Colonic mucosa (tissue), 4 donors: ENCODE data around the gene FLOT1. TPM values are rescaled to one million over a fixed set of nuclear protein-coding genes. Genes with fewer than 3 reads are reported as not detected.

Experiments used
- DNase-seq: peaks from one replicate; pipeline ENCODE4 v3.0.0-alpha.2; 2020
- H3K27ac ChIP-seq: fragments of 200-600 bp; one replicate; pipeline ENCODE4 v1.8.0; 2021
- H3K27me3 ChIP-seq: fragments of 200-600 bp; one replicate; pipeline ENCODE4 v1.8.0; 2021
- H3K36me3 ChIP-seq: fragments of 200-600 bp; one replicate; pipeline ENCODE4 v1.8.0; 2021
- H3K4me1 ChIP-seq: fragments of 200-600 bp; one replicate; pipeline ENCODE4 v1.8.0; 2021; ENCODE audit warnings: mild to moderate bottlenecking
- H3K4me3 ChIP-seq: fragments of 200-600 bp; one replicate; pipeline ENCODE4 v1.8.0; 2021
- H3K9ac ChIP-seq, 2 donors: one replicate each; pipeline ENCODE4 v1.7.0; 2013; ENCODE audit warnings: control low read depth in 2 of 2, low read depth in 2 of 2, low read length in 2 of 2
- H3K9me3 ChIP-seq: fragments of 200-600 bp; one replicate; pipeline ENCODE4 v1.8.0; 2021
- intact Hi-C: fragments of 100-400 bp; cut with DNase I; formaldehyde crosslinking; loops from one replicate; pipeline ENCODE4 v1.14.1; 2022
- total RNA-seq, 2 donors: library from RNA; stranded (reverse); fragmentation: NEBNext Ultra II Directional in 1 of 2; extraction: Animal tissue kit (Norgen Biotek cat#: 25700) in 1 of 2; gene quantifications; one replicate each; pipeline ENCODE4 v1.2.1, GENCODE V29; 2021
- TF ChIP-seq, protein P1 (sequence below): fragments of 200-600 bp; IDR thresholded peaks from one replicate; pipeline ENCODE4 v1.8.0; 2022; ENCODE audit warnings: antibody characterized with exemption, mild to moderate bottlenecking
- donor health status: healthy.
- donor health status: DM: no; HTN: no; CAD: no.
- donor health status: DM: no; HTN: no; CAD: no.

FLOT1 gene
- total RNA-seq, 2 donors from 2014 or later: 130 to 158 TPM

DNA sequence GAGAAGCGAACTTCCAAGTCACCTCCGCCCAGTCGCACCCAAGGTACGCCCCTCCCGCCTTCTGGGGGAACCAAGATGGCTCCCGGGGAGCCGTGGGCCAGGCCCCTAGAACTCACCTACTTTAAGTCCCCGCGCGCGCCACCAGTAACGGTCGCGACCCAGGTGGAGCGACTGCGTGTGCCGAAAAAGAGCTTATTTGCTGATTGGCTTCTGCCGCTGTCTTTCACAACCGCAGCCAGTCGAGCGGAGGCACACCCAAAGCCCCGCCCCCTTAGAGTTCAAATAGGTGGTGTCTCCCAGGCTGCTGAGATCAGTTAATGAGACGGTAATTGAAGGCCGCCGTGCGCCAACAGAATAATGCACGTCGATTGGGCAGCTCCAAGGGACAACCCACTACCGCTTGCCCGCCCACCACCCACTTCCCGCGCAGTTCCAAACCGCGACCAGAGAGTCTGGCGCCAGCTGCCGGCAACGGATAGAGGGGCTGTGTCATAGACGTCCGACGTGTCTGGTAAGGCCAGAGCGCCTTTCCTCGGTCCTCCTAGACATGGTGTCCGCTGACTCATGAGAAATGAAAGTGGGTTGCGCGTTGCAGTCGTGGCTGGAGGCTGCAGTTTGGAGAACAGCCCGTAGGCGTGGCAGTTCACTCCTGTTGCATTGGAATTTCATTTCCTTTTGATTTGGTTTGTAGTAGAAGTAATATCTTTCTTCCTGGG is 25.2 kb downstream of the FLOT1 start, which contains the start of gene MDC1:
Gene MDC1, minus strand, starts transcription at position 153 of the 716 bp plus-strand sequence. CDS start 2,106 bp downstream, outside the sequence.
- TF ChIP-seq, protein P1, sequence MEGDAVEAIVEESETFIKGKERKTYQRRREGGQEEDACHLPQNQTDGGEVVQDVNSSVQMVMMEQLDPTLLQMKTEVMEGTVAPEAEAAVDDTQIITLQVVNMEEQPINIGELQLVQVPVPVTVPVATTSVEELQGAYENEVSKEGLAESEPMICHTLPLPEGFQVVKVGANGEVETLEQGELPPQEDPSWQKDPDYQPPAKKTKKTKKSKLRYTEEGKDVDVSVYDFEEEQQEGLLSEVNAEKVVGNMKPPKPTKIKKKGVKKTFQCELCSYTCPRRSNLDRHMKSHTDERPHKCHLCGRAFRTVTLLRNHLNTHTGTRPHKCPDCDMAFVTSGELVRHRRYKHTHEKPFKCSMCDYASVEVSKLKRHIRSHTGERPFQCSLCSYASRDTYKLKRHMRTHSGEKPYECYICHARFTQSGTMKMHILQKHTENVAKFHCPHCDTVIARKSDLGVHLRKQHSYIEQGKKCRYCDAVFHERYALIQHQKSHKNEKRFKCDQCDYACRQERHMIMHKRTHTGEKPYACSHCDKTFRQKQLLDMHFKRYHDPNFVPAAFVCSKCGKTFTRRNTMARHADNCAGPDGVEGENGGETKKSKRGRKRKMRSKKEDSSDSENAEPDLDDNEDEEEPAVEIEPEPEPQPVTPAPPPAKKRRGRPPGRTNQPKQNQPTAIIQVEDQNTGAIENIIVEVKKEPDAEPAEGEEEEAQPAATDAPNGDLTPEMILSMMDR: no peak
- no peaks in the 10 kb centered on the region for H3K36me3 ChIP-seq
- peak within 1 kb of the TSS; percentile 88 for H3K27ac ChIP-seq
- peak within 1 kb of the TSS; percentile 56 for H3K4me3 ChIP-seq
- intact Hi-C loops: loop anchor here (2.0 kb wide), 1 partner anchor 26 kb away; the partner anchor contains the start of gene NRM
- H3K27me3 ChIP-seq: no peaks in the 10 kb centered on the region
- peak within 1 kb of the TSS; percentile 83 to 84 for H3K9ac ChIP-seq
- no peaks in the 10 kb centered on the region for H3K9me3 ChIP-seq
- H3K4me1 ChIP-seq: peaks cover 7% of the 10 kb centered on the region
- DNase-seq: peak; percentile 99

DNA sequence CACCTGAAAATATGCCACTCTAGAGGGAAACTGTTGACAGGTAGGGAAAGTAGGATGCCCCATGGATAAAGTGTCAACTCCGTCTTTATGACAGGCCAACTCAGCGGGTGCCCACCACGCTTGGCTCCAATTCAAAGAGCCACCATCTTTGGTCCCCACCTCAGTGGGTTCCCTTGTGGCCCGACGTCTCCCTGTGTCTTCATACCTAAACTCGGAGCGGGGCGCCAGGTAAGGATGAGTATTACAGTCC is 25.7 kb downstream of the FLOT1 start:
- Histone ChIP-seq H3K9me3 (no peaks in the 10 kb centered on the region), H3K36me3 (no peaks in the 10 kb centered on the region), H3K9ac (peak overlapping the region; percentile 83 to 84), H3K27me3 (no peaks in the 10 kb centered on the region), H3K4me3 (peak overlapping the region; percentile 56), H3K4me1 (peaks cover 7% of the 10 kb centered on the region), H3K27ac (peak overlapping the region; percentile 78)
- TF ChIP-seq, protein P1: no peak
- DNase-seq: no peak
- intact Hi-C loops: loop anchor here (2.0 kb wide), 1 partner anchor 26 kb away; the partner anchor contains the start of gene NRM

DNA sequence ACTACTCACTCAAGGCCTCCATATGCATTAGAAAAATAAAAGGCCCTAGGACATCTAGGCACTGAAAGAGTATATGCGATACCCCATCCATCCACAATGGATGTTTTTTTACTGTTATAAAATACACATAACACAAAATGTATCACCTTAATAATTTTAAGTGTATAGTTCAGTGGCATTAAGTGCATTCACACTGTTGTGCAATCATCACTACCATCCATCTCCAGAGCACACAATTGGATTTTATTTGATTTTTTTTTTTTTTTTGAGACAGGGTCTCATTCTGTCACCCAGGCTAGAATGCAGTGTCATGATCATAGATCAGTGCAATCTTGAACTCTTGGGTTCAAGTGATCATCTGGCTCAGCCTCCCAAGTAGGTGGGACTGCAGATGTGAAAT is 28.2 kb downstream of the FLOT1 start:
- no peak overlapping the region for H3K9ac ChIP-seq
- no peaks in the 10 kb centered on the region for H3K27me3 ChIP-seq
- H3K4me1 ChIP-seq: peaks cover 7% of the 10 kb centered on the region
- intact Hi-C loops: no loop called here
- H3K4me3 ChIP-seq: no peak overlapping the region
- H3K27ac ChIP-seq: no peak overlapping the region
- H3K36me3 ChIP-seq: no peaks in the 10 kb centered on the region
- H3K9me3 ChIP-seq: no peaks in the 10 kb centered on the region
- DNase-seq: no peak
- TF ChIP-seq, protein P1: no peak

GRCh38 chr6:30712441-30712945 is 30.0 kb downstream of the FLOT1 start:
- Histone ChIP-seq H3K9me3 (no peaks in the 10 kb centered on the region), H3K4me3 (no peak overlapping the region), H3K4me1 (peaks cover 7% of the 10 kb centered on the region), H3K36me3 (no peaks in the 10 kb centered on the region), H3K9ac (no peak overlapping the region), H3K27ac (no peak overlapping the region), H3K27me3 (no peaks in the 10 kb centered on the region)
- intact Hi-C loops: no loop called here
- TF ChIP-seq, protein P1: no peak
- no peak for DNase-seq

DNA sequence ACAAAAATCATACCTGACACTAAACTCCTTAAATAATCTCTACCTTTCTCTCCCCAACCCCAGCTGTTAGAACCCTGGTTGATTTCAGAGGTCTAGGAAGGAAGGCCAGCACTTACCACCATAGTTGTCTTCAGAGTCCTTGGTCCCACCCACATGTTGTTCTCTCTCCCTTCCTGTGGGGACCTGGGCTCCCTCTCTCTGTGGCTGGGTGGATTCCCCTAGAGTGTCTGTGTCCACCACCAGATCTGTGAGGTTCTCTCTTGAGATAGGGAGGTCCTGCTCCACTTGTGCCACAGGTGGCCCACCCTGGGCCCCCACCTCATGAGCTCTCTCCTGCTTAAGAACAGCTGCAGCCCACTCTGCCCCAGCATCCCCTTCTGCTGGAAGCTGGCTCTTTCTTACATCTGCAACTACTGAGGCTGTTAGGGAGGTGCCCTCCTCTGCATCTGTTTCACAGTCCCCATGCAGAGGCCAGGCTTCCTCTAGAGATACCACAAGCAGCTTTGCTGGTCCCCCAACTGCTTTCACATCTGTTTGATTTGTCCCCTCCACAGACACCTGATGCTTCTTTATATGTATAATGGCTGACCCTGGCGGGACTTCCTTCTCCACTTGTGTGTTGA is 30.6 kb downstream of the FLOT1 start:
- Histone ChIP-seq H3K27ac (no peak overlapping the region), H3K4me1 (peaks cover 7% of the 10 kb centered on the region), H3K9me3 (no peaks in the 10 kb centered on the region), H3K9ac (no peak overlapping the region), H3K4me3 (no peak overlapping the region), H3K27me3 (no peaks in the 10 kb centered on the region), H3K36me3 (no peaks in the 10 kb centered on the region)
- no peak for DNase-seq
- intact Hi-C loops: no loop called here
- TF ChIP-seq, protein P1: no peak
